PC-3 (cell line): ENCODE data around the gene EIF4E1B. TPM values are rescaled to one million over a fixed set of nuclear protein-coding genes. Genes with fewer than 3 reads are reported as not detected.
A peak's percentile ranks its signal among the peaks of the same experiment; 100 is the strongest.

Experiments used
- ATAC-seq: fragments of 200-7000 bp; cut with Tn5 transposase; 2 replicates; pipeline ENCODE4 v1.9.1; 2020; ENCODE audit warnings: mild to moderate bottlenecking, moderate library complexity
- BruUV-seq: library from RNA; stranded (reverse); fragments of 400-500 nt; replicated peaks from 2 replicates; lab custom pipeline; 2021; lab: Mats Ljungman, UMichigan
- CTCF ChIA-PET: fragments of 300-600 bp; sonication (Branson Sonifier 250); formaldehyde crosslinking; loops from one replicate; lab custom pipeline; 2022; ENCODE audit warnings: antibody characterized with exemption; lab: Charles Lee
- POLR2A ChIA-PET: fragments of 300-600 bp; sonication (Branson Sonifier 250); formaldehyde crosslinking; loops from one replicate; lab custom pipeline; 2022; ENCODE audit warnings: antibody characterized with exemption; ENCODE audit not compliant: unreplicated experiment; lab: Charles Lee
- DNase-seq: peaks from one replicate; pipeline ENCODE4 v3.0.0-alpha.2; 2015
- H2AFZ ChIP-seq: fragments of 300-600 bp; sonication (generic); 2 replicates; pipeline ENCODE4 v1.6.0; 2016; ENCODE audit warnings: antibody characterized with exemption, low read length
- H3F3A ChIP-seq: fragments of 300-600 bp; sonication (generic); one replicate; pipeline ENCODE4 v1.6.0; 2017; ENCODE audit warnings: antibody characterized with exemption, low read length, control low read depth, mild to moderate bottlenecking; ENCODE audit not compliant: unreplicated experiment
- H3K27ac ChIP-seq: fragments of 300-600 bp; sonication (generic); 2 replicates; pipeline ENCODE4 v1.5.1; 2016; ENCODE audit warnings: mild to moderate bottlenecking, low read length
- H3K27me3 ChIP-seq: fragments of 300-600 bp; sonication (generic); 2 replicates; pipeline ENCODE4 v1.6.1; 2016; ENCODE audit warnings: low read length, mixed read lengths
- H3K36me3 ChIP-seq: fragments of 300-600 bp; sonication (generic); 2 replicates; pipeline ENCODE4 v1.6.1; 2016; ENCODE audit warnings: low read depth, mixed run types, low read length, mixed read lengths
- H3K4me1 ChIP-seq: fragments of 300-600 bp; sonication (generic); 2 replicates; pipeline ENCODE4 v1.5.1; 2016; ENCODE audit warnings: low read length; ENCODE audit not compliant: insufficient read depth
- H3K4me2 ChIP-seq: fragments of 300-600 bp; sonication (generic); 2 replicates; pipeline ENCODE4 v1.6.0; 2016; ENCODE audit warnings: low read length
- H3K4me3 ChIP-seq: fragments of 300-600 bp; sonication (generic); 2 replicates; pipeline ENCODE4 v1.5.1; 2016; ENCODE audit warnings: mild to moderate bottlenecking, low read length, mixed read lengths
- H3K79me2 ChIP-seq: fragments of 300-600 bp; sonication (generic); 2 replicates; pipeline ENCODE4 v1.6.1; 2017; ENCODE audit warnings: low read length, mixed read lengths
- H3K9ac ChIP-seq: fragments of 300-600 bp; sonication (generic); 2 replicates; pipeline ENCODE4 v1.6.0; 2016; ENCODE audit warnings: mild to moderate bottlenecking, low read length
- H3K9me2 ChIP-seq: fragments of 300-600 bp; sonication (generic); replicated peaks from 2 replicates; pipeline ENCODE4 v1.6.1; 2016; ENCODE audit warnings: mixed run types, low read length, mixed read lengths
- H3K9me3 ChIP-seq: fragments of 300-600 bp; sonication (generic); 2 replicates; pipeline ENCODE4 v1.6.1; 2016; ENCODE audit warnings: low read length, mixed read lengths
- H4K20me1 ChIP-seq: fragments of 300-600 bp; sonication (generic); 2 replicates; pipeline ENCODE4 v1.6.1; 2016; ENCODE audit warnings: low read length, mixed read lengths
- CTCF ChIP-seq: fragments of 300-600 bp; sonication (generic); conservative IDR thresholded peaks from 2 replicates; pipeline ENCODE4 v1.5.1; 2017; ENCODE audit warnings: antibody characterized with exemption, low read depth, mild to moderate bottlenecking, low read length
- EZH2 ChIP-seq: fragments of 300-600 bp; sonication (generic); IDR thresholded peaks from one replicate; pipeline ENCODE4 v1.6.1; 2017; ENCODE audit warnings: antibody characterized with exemption, mild to moderate bottlenecking, low read length; ENCODE audit not compliant: unreplicated experiment
- EZH2phosphoT487 ChIP-seq: fragments of 300-600 bp; sonication (generic); IDR thresholded peaks from 2 replicates; pipeline ENCODE4 v1.6.1; 2018; ENCODE audit warnings: mild to moderate bottlenecking, antibody characterized with exemption, low read length, borderline replicate concordance
- intact Hi-C: fragments of 100-400 bp; cut with micrococcal nuclease; formaldehyde crosslinking; loops from 2 replicates; pipeline ENCODE4 v1.9.0; 2023
- total RNA-seq: library from RNA; depleted of rRNA; stranded (reverse); fragments of >200 nt; gene quantifications from 2 replicates; pipeline ENCODE4 v1.2.3, GENCODE V29; 2014

The EIF4E1B gene
- total RNA-seq, 1 experiment from 2014 or later = not detected

DNA sequence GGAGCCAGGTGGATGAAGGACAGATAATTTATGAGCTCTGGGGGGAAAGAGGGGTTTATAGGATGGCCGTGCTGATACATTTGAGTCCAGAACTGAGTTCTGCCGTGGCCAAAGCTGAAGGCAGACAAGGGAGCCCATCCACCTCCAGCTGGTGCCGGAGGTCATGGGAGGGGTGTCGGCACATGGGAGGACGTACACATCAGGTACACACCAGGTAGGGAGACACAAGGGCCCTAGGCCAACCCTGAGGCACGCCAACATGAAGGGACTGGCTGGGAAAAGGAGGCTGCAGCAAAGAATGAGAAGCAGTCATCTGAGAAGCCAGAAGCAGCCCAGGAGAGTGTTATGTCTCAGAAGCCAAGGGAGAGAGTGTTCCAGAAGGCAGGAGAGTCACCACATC, 18.5 kb upstream of the EIF4E1B start:
- CTCF ChIA-PET = no interaction called here
- intact Hi-C loops = no loop called here

GRCh38 chr5:176612855-176613254, 17.6 kb upstream of the EIF4E1B start:
- DNase-seq (no peak), ATAC-seq (no peak)
- H3K27ac ChIP-seq = no peak overlapping the region
- no peak overlapping the region for H2AFZ ChIP-seq
- H3K4me3 ChIP-seq = no peak overlapping the region
- H3F3A ChIP-seq = no peaks in the 10 kb centered on the region
- ChIA-PET POLR2A (no interaction called here), CTCF (no interaction called here)
- H3K4me1 ChIP-seq = peaks cover 27% of the 10 kb centered on the region
- BruUV-seq = no TSS peak
- intact Hi-C loops = no loop called here
- peaks cover 7% of the 10 kb centered on the region for H4K20me1 ChIP-seq
- no peak overlapping the region for H3K9ac ChIP-seq
- H3K79me2 ChIP-seq = 0 out of 2 replicates have a peak, but pooled peaks cover 6% of the 10 kb centered on the region
- H3K36me3 ChIP-seq = no peaks in the 10 kb centered on the region
- no peaks in the 10 kb centered on the region for H3K27me3 ChIP-seq
- H3K9me3 ChIP-seq = no peaks in the 10 kb centered on the region
- no peak for TF ChIP-seq CTCF
- TF ChIP-seq EZH2 = no peak
- no peak for TF ChIP-seq EZH2phosphoT487
- no peak overlapping the region for H3K4me2 ChIP-seq
- H3K9me2 ChIP-seq = no peaks in the 10 kb centered on the region

More for the DNA sequence above, 18.5 kb upstream of the EIF4E1B start:
- no peaks in the 10 kb centered on the region for H3K27me3 ChIP-seq
- BruUV-seq = no TSS peak
- ATAC-seq (no peak), DNase-seq (no peak)
- H3K9me2 ChIP-seq = no peaks in the 10 kb centered on the region
- no peak overlapping the region for H3K4me2 ChIP-seq
- POLR2A ChIA-PET = no interaction called here
- no peaks in the 10 kb centered on the region for H3K36me3 ChIP-seq
- H3K9ac ChIP-seq = no peak overlapping the region
- H4K20me1 ChIP-seq = peaks cover 7% of the 10 kb centered on the region
- H3K4me1 ChIP-seq = peaks cover 27% of the 10 kb centered on the region
- H3K9me3 ChIP-seq = no peaks in the 10 kb centered on the region
- no peaks in the 10 kb centered on the region for H3F3A ChIP-seq
- H3K79me2 ChIP-seq = 0 out of 2 replicates have a peak, but pooled peaks cover 6% of the 10 kb centered on the region
- H2AFZ ChIP-seq = no peak overlapping the region
- no peak overlapping the region for H3K27ac ChIP-seq
- no peak overlapping the region for H3K4me3 ChIP-seq
- TF ChIP-seq CTCF (no peak), EZH2phosphoT487 (no peak), EZH2 (no peak)

DNA sequence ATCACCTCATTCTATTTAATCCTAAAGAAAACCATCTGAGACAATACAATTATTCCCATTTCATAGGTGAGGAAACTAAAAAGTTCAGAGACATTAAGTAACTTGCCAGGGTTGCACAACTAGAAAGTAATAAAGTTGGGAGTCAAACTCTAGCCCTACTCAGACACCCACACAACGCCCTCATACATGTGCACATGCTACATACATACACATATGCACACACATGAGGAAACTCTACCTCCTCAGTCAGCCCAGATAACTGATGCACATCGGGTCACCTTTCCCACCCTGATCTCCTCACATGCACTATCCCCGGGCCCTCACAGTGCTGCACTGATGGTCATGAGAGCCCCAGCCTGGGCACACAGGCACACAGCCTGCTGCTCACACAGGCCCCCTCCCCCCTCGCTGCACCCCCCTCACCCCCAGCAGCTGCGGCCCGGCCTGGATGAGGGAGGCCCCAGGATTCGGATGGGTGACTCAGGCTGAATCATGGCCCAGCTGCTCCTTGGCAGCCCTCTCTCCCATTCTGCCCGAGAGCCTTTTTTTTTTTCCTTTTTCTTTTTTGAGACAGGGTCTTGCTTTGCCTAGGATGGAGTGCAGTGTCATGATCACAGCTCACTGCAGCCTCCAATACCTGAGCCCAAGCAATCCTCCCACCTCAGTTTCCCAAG, 15.5 kb upstream of the EIF4E1B start:
- peaks cover 22% of the 10 kb centered on the region for H3K4me1 ChIP-seq
- H4K20me1 ChIP-seq = no peaks in the 10 kb centered on the region
- no peak overlapping the region for H3K4me3 ChIP-seq
- peaks cover 6% of the 10 kb centered on the region for H3K27me3 ChIP-seq
- no peak overlapping the region for H2AFZ ChIP-seq
- no peaks in the 10 kb centered on the region for H3K9me3 ChIP-seq
- peak; percentile 86 for ATAC-seq
- no peaks in the 10 kb centered on the region for H3F3A ChIP-seq
- intact Hi-C loops = no loop called here
- no peak overlapping the region for H3K9ac ChIP-seq
- peak; percentile 79 for DNase-seq
- H3K36me3 ChIP-seq = no peaks in the 10 kb centered on the region
- peak overlapping the region; percentile 32; the same call in 1 of the 2 replicates for H3K4me2 ChIP-seq
- CTCF ChIA-PET = interaction anchor here (0.7 to 0.9 kb wide), 2 partner anchors 15 to 46 kb away, joined by 5 to 7 read pairs; partner anchors contain the start of genes EIF4E1B and SNCB
- H3K27ac ChIP-seq = no peak overlapping the region
- no TSS peak for BruUV-seq
- TF ChIP-seq EZH2phosphoT487 (no peak), CTCF (no peak), EZH2 (no peak)
- POLR2A ChIA-PET = no interaction called here
- no peaks in the 10 kb centered on the region for H3K79me2 ChIP-seq
- H3K9me2 ChIP-seq = no peaks in the 10 kb centered on the region
